D721Med (cell line): ENCODE data around the gene TEX10.
"Not testable (repeated sequence)": the region's sequence is repeated elsewhere in the genome, so short reads cannot be mapped to it uniquely, and the experiment has no call there.

Source experiments
- DNase-seq: peaks from one replicate; pipeline ENCODE4 v3.0.0; 2011; ENCODE audit warnings: low spot score; ENCODE audit not compliant: insufficient read length
- FAIRE-seq: peaks from 2 replicates; lab custom pipeline; 2011; peaks lifted over from hg19 to GRCh38; lab: Jason Lieb, UNC
- TF ChIP-seq, protein P1 (sequence below): IDR thresholded peaks from 2 replicates; pipeline ENCODE4 v1.5.1; 2012; ENCODE audit warnings: mild to moderate bottlenecking, control low read depth; ENCODE audit not compliant: insufficient read depth; ENCODE audit errors: missing control alignments

TEX10 gene

GRCh38 chr9:100352727-100353505, at the start of gene TEX10:
Gene TEX10, minus strand, starts transcription at chr9:100352942. Its CDS starts 3,579 bp downstream, at chr9:100349363.
- peak; percentile 75 for DNase-seq
- FAIRE-seq, result no peak
- TF ChIP-seq, protein P1, sequence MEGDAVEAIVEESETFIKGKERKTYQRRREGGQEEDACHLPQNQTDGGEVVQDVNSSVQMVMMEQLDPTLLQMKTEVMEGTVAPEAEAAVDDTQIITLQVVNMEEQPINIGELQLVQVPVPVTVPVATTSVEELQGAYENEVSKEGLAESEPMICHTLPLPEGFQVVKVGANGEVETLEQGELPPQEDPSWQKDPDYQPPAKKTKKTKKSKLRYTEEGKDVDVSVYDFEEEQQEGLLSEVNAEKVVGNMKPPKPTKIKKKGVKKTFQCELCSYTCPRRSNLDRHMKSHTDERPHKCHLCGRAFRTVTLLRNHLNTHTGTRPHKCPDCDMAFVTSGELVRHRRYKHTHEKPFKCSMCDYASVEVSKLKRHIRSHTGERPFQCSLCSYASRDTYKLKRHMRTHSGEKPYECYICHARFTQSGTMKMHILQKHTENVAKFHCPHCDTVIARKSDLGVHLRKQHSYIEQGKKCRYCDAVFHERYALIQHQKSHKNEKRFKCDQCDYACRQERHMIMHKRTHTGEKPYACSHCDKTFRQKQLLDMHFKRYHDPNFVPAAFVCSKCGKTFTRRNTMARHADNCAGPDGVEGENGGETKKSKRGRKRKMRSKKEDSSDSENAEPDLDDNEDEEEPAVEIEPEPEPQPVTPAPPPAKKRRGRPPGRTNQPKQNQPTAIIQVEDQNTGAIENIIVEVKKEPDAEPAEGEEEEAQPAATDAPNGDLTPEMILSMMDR, result no peak

DNA sequence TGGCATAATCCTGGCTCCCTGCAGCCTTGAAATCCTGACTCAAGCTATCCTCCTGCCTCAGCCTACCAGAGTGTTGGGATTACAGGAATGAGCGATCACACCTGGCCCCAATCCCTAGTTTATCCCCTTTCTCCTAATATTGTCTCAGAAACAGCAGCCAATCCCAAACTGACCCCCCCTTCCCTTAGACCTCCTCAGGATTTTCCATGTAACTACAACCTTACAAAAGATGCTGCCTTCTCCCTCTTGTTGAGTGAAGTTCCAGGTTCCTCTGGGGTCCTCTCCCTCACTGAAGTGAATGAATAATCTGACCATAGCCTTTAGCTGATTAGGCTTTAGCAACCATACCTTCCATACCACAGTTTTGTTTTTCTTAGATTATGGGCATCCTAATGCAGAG, 48.3 kb upstream of the TEX10 start:
- TF ChIP-seq, protein P1, result no peak
- DNase-seq (no peak), FAIRE-seq (no peak)

GRCh38 chr9:100397529-100398266, 45.0 kb upstream of the TEX10 start:
- TF ChIP-seq, protein P1, result no peak
- DNase-seq (no peak), FAIRE-seq (no peak)

DNA sequence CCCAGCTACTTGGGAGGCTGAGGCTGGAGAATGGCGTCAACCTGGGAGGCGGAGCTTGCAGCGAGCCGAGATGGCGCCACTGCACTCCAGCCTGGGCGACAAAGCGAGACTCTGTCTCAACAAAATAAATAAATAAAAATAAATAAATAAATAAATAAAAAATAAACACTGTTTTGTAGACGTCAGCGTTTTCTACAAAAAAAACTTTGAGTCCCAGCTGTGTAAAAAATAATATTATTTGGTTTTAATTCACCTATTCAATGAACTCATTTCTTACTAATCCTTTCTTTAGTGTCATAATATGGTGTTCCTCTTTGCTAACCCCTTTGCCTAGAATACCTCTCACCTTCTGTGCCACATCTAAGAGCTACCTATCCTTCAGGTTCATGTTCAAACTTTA, 44.0 kb upstream of the TEX10 start:
- DNase-seq, result no peak
- TF ChIP-seq, protein P1, result no peak
- FAIRE-seq, result no peak

DNA sequence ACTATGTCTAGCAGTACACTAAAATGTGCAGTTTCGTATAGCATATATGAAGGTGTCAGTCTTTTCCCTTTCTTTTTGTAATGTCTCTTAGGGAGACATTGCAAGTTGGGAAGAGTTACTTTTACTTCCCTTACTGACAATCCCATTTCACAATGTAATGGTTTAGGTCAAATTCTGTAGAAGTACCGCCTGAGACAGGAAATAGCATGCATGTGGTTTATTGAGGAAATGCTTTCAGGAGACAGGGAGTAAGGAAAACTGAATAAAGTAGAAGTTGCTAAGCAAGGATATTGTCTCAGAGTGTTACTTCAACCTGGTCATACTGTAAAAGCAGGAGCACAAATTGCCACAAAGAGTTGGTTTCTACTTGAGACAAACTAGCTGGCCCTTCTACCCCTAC, 42.1 kb upstream of the TEX10 start:
- no peak for DNase-seq
- no peak for FAIRE-seq
- TF ChIP-seq, protein P1, result no peak

- FAIRE-seq (no peak), DNase-seq (no peak)
- TF ChIP-seq, protein P1, result no peak
Measured at GRCh38 chr9:100394032-100394695, 41.4 kb upstream of the TEX10 start.

DNA sequence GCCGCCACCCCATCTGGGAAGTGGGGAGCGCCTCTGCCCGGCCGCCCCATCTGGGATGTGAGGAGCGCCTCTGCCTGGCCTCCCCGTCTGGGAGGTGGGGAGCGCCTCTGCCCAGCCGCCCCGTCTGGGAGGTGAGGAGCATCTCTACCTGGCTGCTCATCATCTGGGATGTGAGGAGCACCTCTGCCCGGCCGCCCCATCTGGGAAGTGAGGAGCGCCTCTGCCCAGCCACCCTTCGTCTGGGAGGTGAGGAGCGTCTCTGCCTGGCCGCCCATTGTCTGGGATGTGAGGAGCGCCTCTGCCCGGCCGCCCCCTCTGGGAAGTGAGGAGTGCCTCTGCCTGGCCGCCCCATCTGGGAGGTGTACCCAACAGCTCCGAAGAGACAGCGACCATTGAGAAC, 40.2 kb upstream of the TEX10 start:
- DNase-seq, FAIRE-seq: not testable (repeated sequence)
